WTC11 (cell line): ENCODE data around the gene RIMKLB.

Experiments used
- CDX4 ChIP-seq: fragments of 250-450 bp; sonication (Bioruptor Pico); IDR thresholded peaks from 2 replicates; pipeline ENCODE4 v1.9.0; 2021; ENCODE audit warnings: moderate library complexity, mild to moderate bottlenecking, inconsistent platforms, borderline replicate concordance
- CTCF ChIP-seq: fragments of 200-600 bp; IDR thresholded peaks from 2 replicates; pipeline ENCODE4 v1.8.0; 2022; ENCODE audit warnings: antibody characterized with exemption
- E2F1 ChIP-seq: sonication (generic); formaldehyde crosslinking; IDR thresholded peaks from 2 replicates; pipeline ENCODE4 v1.8.0; 2022; ENCODE audit warnings: mild to moderate bottlenecking, missing genetic modification reagents
- FOXK1 ChIP-seq: sonication (generic); formaldehyde crosslinking; IDR thresholded peaks from 2 replicates; pipeline ENCODE4 v1.8.0; 2022; ENCODE audit warnings: mild to moderate bottlenecking, moderate library complexity, missing genetic modification reagents
- IRF2 ChIP-seq: sonication (generic); formaldehyde crosslinking; IDR thresholded peaks from 2 replicates; pipeline ENCODE4 v1.8.0; 2022; ENCODE audit warnings: low read depth, missing genetic modification reagents, borderline replicate concordance
- JUN ChIP-seq: sonication (generic); formaldehyde crosslinking; IDR thresholded peaks from 2 replicates; pipeline ENCODE4 v1.8.0; 2023; ENCODE audit warnings: mild to moderate bottlenecking, missing genetic modification reagents
- MYBL2 ChIP-seq: sonication (generic); formaldehyde crosslinking; IDR thresholded peaks from 2 replicates; pipeline ENCODE4 v1.8.1; 2023; ENCODE audit warnings: mild to moderate bottlenecking, moderate library complexity, missing genetic modification reagents
- TEAD4 ChIP-seq: sonication (generic); formaldehyde crosslinking; IDR thresholded peaks from 2 replicates; pipeline ENCODE4 v1.8.0; 2022; ENCODE audit warnings: mild to moderate bottlenecking, missing genetic modification reagents
- USF1 ChIP-seq: sonication (generic); formaldehyde crosslinking; IDR thresholded peaks from 2 replicates; pipeline ENCODE4 v1.8.0; 2022; ENCODE audit warnings: mild to moderate bottlenecking, missing genetic modification reagents
- USF2 ChIP-seq: sonication (generic); formaldehyde crosslinking; IDR thresholded peaks from 2 replicates; pipeline ENCODE4 v1.8.1; 2023; ENCODE audit warnings: mild to moderate bottlenecking, missing genetic modification reagents, moderate library complexity
- ZNF232 ChIP-seq: sonication (generic); formaldehyde crosslinking; IDR thresholded peaks from 2 replicates; pipeline ENCODE4 v1.8.0; 2022; ENCODE audit warnings: mild to moderate bottlenecking, missing genetic modification reagents
- ZNF281 ChIP-seq: sonication (generic); formaldehyde crosslinking; IDR thresholded peaks from 2 replicates; pipeline ENCODE4 v1.8.0; 2023; ENCODE audit warnings: mild to moderate bottlenecking, missing genetic modification reagents

- TF ChIP-seq CTCF: no peak
- TF ChIP-seq FOXK1 (CRISPR knock-in tag): no peak
- TF ChIP-seq E2F1 (CRISPR knock-in tag): no peak
- TF ChIP-seq IRF2: no peak
- TF ChIP-seq JUN (CRISPR knock-in tag): no peak
- no peak for TF ChIP-seq USF2
- no peak for TF ChIP-seq MYBL2 (CRISPR knock-in tag)
- TF ChIP-seq ZNF281: no peak
- no peak for TF ChIP-seq CDX4 (CRISPR knock-in tag)
- no peak for TF ChIP-seq TEAD4 (CRISPR knock-in tag)
- no peak for TF ChIP-seq ZNF232 (CRISPR knock-in tag)
- TF ChIP-seq USF1: no peak
These were observed 693 bp upstream of the RIMKLB start for GRCh38 chr12:8697120-8697475.
